Endothelial cell of umbilical vein (primary cell): ENCODE measurements around the gene KCP. TPM values are rescaled to one million over a fixed set of nuclear protein-coding genes. Genes with fewer than 3 reads are reported as not detected.

Source experiments
- BruUV-seq: library from RNA; stranded (reverse); fragments of 400-500 nt; replicated peaks from 2 replicates; lab custom pipeline; 2021; lab: Mats Ljungman, UMichigan
- CTCF ChIA-PET: fragments of 300-600, 350-600 bp; sonication (Branson Sonifier 250); formaldehyde crosslinking; loops from one replicate; lab custom pipeline; 2021; ENCODE audit warnings: antibody characterized with exemption, inconsistent platforms; lab: Charles Lee
- POLR2A ChIA-PET: fragments of 300-600, 350-600 bp; sonication (Branson Sonifier 250); formaldehyde crosslinking; loops from one replicate; lab custom pipeline; 2021; ENCODE audit warnings: antibody characterized with exemption, inconsistent platforms; lab: Charles Lee
- DNase-seq: peaks from one replicate; pipeline ENCODE4 v3.0.0-alpha.2; 2011; ENCODE audit warnings: low read depth, low spot score
- FAIRE-seq: peaks from 2 replicates; lab custom pipeline; 2011; peaks lifted over from hg19 to GRCh38; lab: Jason Lieb, UNC
- H2AFZ ChIP-seq: 2 replicates; pipeline ENCODE4 v1.6.0; 2012; ENCODE audit warnings: low read depth, low read length, control low read depth, inconsistent platforms
- H3K27ac ChIP-seq: 2 replicates; pipeline ENCODE4 v1.5.1; 2011; ENCODE audit warnings: low read depth, mild to moderate bottlenecking, control low read depth, low read length, moderate library complexity; ENCODE audit not compliant: insufficient read depth
- H3K27me3 ChIP-seq, 2 experiments: 2 replicates each; pipeline versions ENCODE4 v1.6.0 to v1.6.1; 2011; ENCODE audit warnings: low read length in 2 of 2, mixed read lengths in 1 of 2; ENCODE audit not compliant: control insufficient read depth in 2 of 2, insufficient read depth in 2 of 2
- H3K36me3 ChIP-seq, 2 experiments: 2 replicates in 1 of 2; 3 replicates in 1 of 2; pipeline ENCODE4 v1.5.1; 2011; ENCODE audit warnings: low read length in 2 of 2, mild to moderate bottlenecking in 1 of 2, moderate library complexity in 1 of 2; ENCODE audit not compliant: control insufficient read depth in 2 of 2, insufficient read depth in 2 of 2; ENCODE audit errors: extremely low read depth in 1 of 2
- H3K4me1 ChIP-seq: 3 replicates; pipeline ENCODE4 v1.5.1; 2011; ENCODE audit warnings: mild to moderate bottlenecking, low read length; ENCODE audit not compliant: control insufficient read depth, insufficient read depth; ENCODE audit errors: extremely low read depth
- H3K4me2 ChIP-seq: 2 replicates; pipeline ENCODE4 v1.6.1; 2011; ENCODE audit warnings: low read length, control low read depth, mixed read lengths; ENCODE audit not compliant: insufficient read depth
- H3K4me3 ChIP-seq, 3 experiments: fragments of 200-600 bp in 1 of 3; sonication (generic), shearing (Covaris generic) in 1 of 3; replicated peaks in 1 of 3; 2 replicates each; pipeline ENCODE4 v1.5.1; 2011 to 2016; ENCODE audit warnings: control low read depth in 3 of 3, low read length in 3 of 3, mild to moderate bottlenecking in 2 of 3, inconsistent platforms in 1 of 3, low read depth in 1 of 3, moderate library complexity in 1 of 3; ENCODE audit not compliant: insufficient read depth in 1 of 3
- H3K79me2 ChIP-seq: 2 replicates; pipeline ENCODE4 v1.6.0; 2012; ENCODE audit warnings: low read length, inconsistent platforms; ENCODE audit not compliant: control insufficient read depth, insufficient read depth
- H3K9ac ChIP-seq: replicated peaks from 2 replicates; pipeline ENCODE3; 2011; ENCODE audit warnings: low read length, control low read depth; ENCODE audit not compliant: insufficient read depth; ENCODE audit errors: extremely low read depth
- H3K9me1 ChIP-seq: replicated peaks from 3 replicates; pipeline ENCODE4 v1.6.0; 2011; ENCODE audit warnings: mild to moderate bottlenecking, low read length; ENCODE audit not compliant: control insufficient read depth, insufficient read depth; ENCODE audit errors: extremely low read depth
- H3K9me3 ChIP-seq: replicated peaks from 2 replicates; pipeline ENCODE4 v1.5.1; 2012; ENCODE audit warnings: low read length, inconsistent platforms; ENCODE audit not compliant: control insufficient read depth, insufficient read depth
- H4K20me1 ChIP-seq: replicated peaks from 2 replicates; pipeline ENCODE3; 2011; ENCODE audit warnings: mild to moderate bottlenecking, low read length; ENCODE audit not compliant: control insufficient read depth, insufficient read depth; ENCODE audit errors: extremely low read depth
- CTCF ChIP-seq, 2 donors: IDR thresholded peaks; 1 replicate in 1 of 2; 2 replicates in 1 of 2; pipeline ENCODE4 v1.5.1; 2011; ENCODE audit warnings: low read length in 2 of 2, mild to moderate bottlenecking in 2 of 2, moderate library complexity in 2 of 2, control low read depth in 1 of 2, inconsistent platforms in 1 of 2, low read depth in 1 of 2; ENCODE audit not compliant: insufficient read depth in 1 of 2; ENCODE audit errors: extremely low read depth in 1 of 2
- FOS ChIP-seq: IDR thresholded peaks from 2 replicates; pipeline ENCODE4 v1.6.1; 2011; ENCODE audit warnings: mild to moderate bottlenecking, low read length, moderate library complexity, borderline replicate concordance; ENCODE audit not compliant: insufficient read depth
- GATA2 ChIP-seq: IDR thresholded peaks from 2 replicates; pipeline ENCODE4 v1.7.0; 2011; ENCODE audit warnings: low read depth, mild to moderate bottlenecking, moderate library complexity, mixed read lengths, low read length; ENCODE audit not compliant: insufficient read length, insufficient read depth
- POLR2A ChIP-seq: IDR thresholded peaks from 2 replicates; pipeline ENCODE4 v1.6.1; 2012; ENCODE audit warnings: low read depth, mild to moderate bottlenecking, control low read depth, low read length
- dilution Hi-C: fragments of 300-500 bp; cut with MboI; formaldehyde crosslinking; loops from one replicate; pipeline ENCODE4 v1.15.0; 2019; ENCODE audit warnings: low sequenced_read_pairs; ENCODE audit not compliant: extremely low pct_ligation_motif_present
- intact Hi-C: fragments of 100-400 bp; cut with micrococcal nuclease; formaldehyde crosslinking; loops from one replicate; pipeline ENCODE4 v1.10.0; 2022
- polyA plus RNA-seq, 4 experiments: library from polyadenylated mRNA; depleted of rRNA in 3 of 4; stranded (reverse) in 3 of 4; unstranded in 1 of 4; fragments of >200 nt; gene quantifications; 2 replicates each; pipeline versions ENCODE4 v1.2.1 to v1.2.3, GENCODE V29; 2011 to 2012; ENCODE audit warnings: missing spikeins in 1 of 4
- total RNA-seq: library from RNA; stranded (reverse); gene quantifications from 2 replicates; pipeline ENCODE4 v1.2.3, GENCODE V29; 2021
- TF ChIP-seq, protein P1 (sequence below): IDR thresholded peaks from 2 replicates; pipeline ENCODE4 v1.6.1; 2011; ENCODE audit not compliant: insufficient read depth, insufficient read length

KCP gene
- total and polyA plus RNA-seq, 2 donors (not counting 3 experiments of a cell fraction or from before 2014, with no cell fraction given) = not detected

DNA sequence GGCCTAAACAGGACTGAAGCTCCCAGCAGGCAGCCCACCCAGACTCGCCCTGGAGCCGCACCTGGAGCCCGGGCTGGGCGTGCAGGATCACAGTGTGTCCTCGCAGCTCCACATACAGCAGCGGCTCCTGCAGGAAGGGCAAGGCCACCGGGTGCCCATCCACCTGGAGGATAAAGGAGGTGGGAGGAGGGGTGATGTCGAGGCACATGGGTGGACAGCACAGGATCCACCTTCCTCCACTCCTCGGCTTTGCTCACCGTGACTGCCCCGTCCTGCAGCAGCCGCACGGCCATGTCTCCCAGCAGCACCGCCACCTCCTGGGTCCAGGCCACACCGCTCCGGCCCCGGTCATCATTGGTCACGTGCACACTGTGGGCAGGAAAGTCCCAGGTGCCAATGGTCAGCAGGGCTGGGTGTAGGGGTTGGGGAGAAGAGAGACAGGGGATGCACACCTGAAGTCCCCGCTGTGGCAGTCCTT lies 31.0 kb downstream of the KCP start:
- no peaks in the 10 kb centered on the region for H3K9me3 ChIP-seq
- intact Hi-C loops (no loop called here), dilution Hi-C loops (no loop called here)
- H3K4me3 ChIP-seq = no peak overlapping the region
- POLR2A ChIA-PET = no interaction called here
- no peak overlapping the region for H3K4me2 ChIP-seq
- DNase-seq (no peak), FAIRE-seq (no peak)
- no peaks in the 10 kb centered on the region for H4K20me1 ChIP-seq
- H3K36me3 ChIP-seq = no peaks in the 10 kb centered on the region
- H3K9ac ChIP-seq = no peak overlapping the region
- no peak overlapping the region for H3K27ac ChIP-seq
- TF ChIP-seq FOS = no peak
- no peak for TF ChIP-seq CTCF (IDR thresholded peaks at IDR 0.05; ENCODE audit: extremely low read depth in 1 of 2, insufficient read depth in 1 of 2, low read depth in 1 of 2, low read length in 2 of 2)
- TF ChIP-seq, protein P1, sequence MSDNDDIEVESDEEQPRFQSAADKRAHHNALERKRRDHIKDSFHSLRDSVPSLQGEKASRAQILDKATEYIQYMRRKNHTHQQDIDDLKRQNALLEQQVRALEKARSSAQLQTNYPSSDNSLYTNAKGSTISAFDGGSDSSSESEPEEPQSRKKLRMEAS = no peak
- no peak for TF ChIP-seq POLR2A
- no peak for TF ChIP-seq GATA2
- H3K9me1 ChIP-seq = no peaks in the 10 kb centered on the region
- no peak overlapping the region for H2AFZ ChIP-seq
- peaks cover 0 to 2% of the 10 kb centered on the region in 2 experiments for H3K27me3 ChIP-seq
- no peaks in the 10 kb centered on the region for H3K79me2 ChIP-seq
- H3K4me1 ChIP-seq = no peaks in the 10 kb centered on the region
- BruUV-seq = no TSS peak
- CTCF ChIA-PET = interaction anchor here (1.0 to 3.6 kb wide), 10 partner anchors 9 to 453 kb away, joined by 3 to 41 read pairs (median 6); partner anchors contain the start of gene ATP6V1F
